Kidney (tissue), 14 donors: ENCODE data around the gene CMTM7. TPM values are rescaled to one million over a fixed set of nuclear protein-coding genes. Genes with fewer than 3 reads are reported as not detected.

Experiments used
- DNase-seq, 5 donors: peaks; one replicate each; pipeline ENCODE4 v3.0.0-alpha.2; 2013 to 2020
- FAIRE-seq: peaks from 2 replicates; lab custom pipeline; 2012; peaks lifted over from hg19 to GRCh38; lab: Jason Lieb, UNC
- H3K27ac ChIP-seq, 2 donors: one replicate each; pipeline ENCODE4 v1.7.0; 2013; ENCODE audit warnings: low read depth in 2 of 2, low read length in 2 of 2, inconsistent platforms in 1 of 2
- H3K27me3 ChIP-seq: one replicate; pipeline ENCODE4 v1.7.1; 2013; ENCODE audit warnings: low read length, inconsistent platforms; ENCODE audit not compliant: control insufficient read depth, insufficient read depth
- H3K36me3 ChIP-seq, 3 donors: one replicate each; pipeline versions ENCODE4 v1.7.0 to v1.7.1; 2013; ENCODE audit warnings: low read length in 3 of 3, control low read depth in 1 of 3, inconsistent platforms in 1 of 3; ENCODE audit not compliant: insufficient read depth in 3 of 3, control insufficient read depth in 2 of 3
- H3K4me1 ChIP-seq, 3 donors: one replicate each; pipeline versions ENCODE4 v1.7.0 to v1.7.1; 2013; ENCODE audit warnings: low read length in 3 of 3, inconsistent platforms in 1 of 3, low read depth in 1 of 3; ENCODE audit not compliant: control insufficient read depth in 2 of 3, insufficient read depth in 2 of 3
- H3K4me3 ChIP-seq, 3 donors: one replicate each; pipeline versions ENCODE4 v1.7.0 to v1.8.1; 2013; ENCODE audit warnings: low read length in 3 of 3, control low read depth in 1 of 3, inconsistent platforms in 1 of 3
- H3K9ac ChIP-seq, 3 donors: one replicate each; pipeline versions ENCODE4 v1.7.0 to v1.7.1; 2013; ENCODE audit warnings: low read length in 3 of 3, control low read depth in 1 of 3, inconsistent platforms in 1 of 3
- H3K9me3 ChIP-seq, 3 donors: one replicate each; pipeline versions ENCODE4 v1.7.0 to v1.7.1; 2013; ENCODE audit warnings: low read length in 3 of 3, control low read depth in 1 of 3, inconsistent platforms in 1 of 3; ENCODE audit not compliant: control insufficient read depth in 2 of 3, insufficient read depth in 1 of 3
- intact Hi-C: fragments of 100-400 bp; cut with DNase I; formaldehyde crosslinking; loops from one replicate; pipeline ENCODE4 v1.11.1; 2022
- polyA plus RNA-seq: library from polyadenylated mRNA; stranded (reverse); fragments of 350-450 nt; fragmentation: Illumina TruSeq; extraction: RNeasy Lipid Tissue Mini Kit (QIAGEN cat#74804); gene quantifications from one replicate; pipeline ENCODE4 v1.2.3, GENCODE V29; 2014; ENCODE audit warnings: low read depth, low replicate concordance; ENCODE audit not compliant: insufficient read depth
- total RNA-seq: library from RNA; stranded (reverse); fragmentation: NEBNext Ultra II Directional; extraction: Animal tissue kit (Norgen Biotek cat#: 25700); gene quantifications from one replicate; pipeline ENCODE4 v1.2.1, GENCODE V29; 2021
- TF ChIP-seq, protein P1 (sequence below): IDR thresholded peaks from 3 replicates; pipeline ENCODE4 v1.5.1; 2012; ENCODE audit warnings: mild to moderate bottlenecking, moderate library complexity, borderline replicate concordance; ENCODE audit not compliant: insufficient read depth; ENCODE audit errors: extremely low read depth
- donor health status: control.
- donor health status: control.
- donor health status: control.
- donor health status: control.
- donor health status: control.
- donor health status: DM: yes; HTN: yes; CAD: no.
- donor health status: Normal renal cell carcinoma (clear cell type).

The CMTM7 gene
- total and polyA plus RNA-seq, 2 donors from 2014 or later = 26.0 to 38.2 TPM

DNA sequence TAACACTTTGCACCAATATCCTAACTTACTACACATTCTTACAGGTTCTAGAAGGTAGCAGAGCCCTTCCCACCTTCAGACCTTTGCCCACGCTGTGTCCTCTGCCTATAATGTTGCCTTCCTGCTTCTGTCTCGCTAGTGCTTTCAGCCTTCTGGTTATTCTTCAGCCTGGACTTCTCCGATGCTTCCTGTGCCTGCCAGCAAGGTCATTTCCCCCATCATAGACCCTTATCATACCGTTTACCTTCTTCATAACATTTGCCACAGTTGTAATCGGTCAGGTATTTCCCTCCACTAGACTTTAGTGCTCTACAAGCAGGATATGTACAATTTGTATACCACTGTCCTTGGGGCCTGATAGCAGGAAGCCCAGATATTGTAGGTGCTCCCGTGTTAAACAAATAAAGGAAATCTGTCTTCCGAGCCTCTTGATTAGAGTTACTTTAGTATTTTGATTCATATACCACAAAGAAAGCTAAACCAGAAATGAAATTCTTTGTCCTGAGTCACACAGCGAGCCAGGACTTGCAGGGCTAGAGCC, 35.8 kb upstream of the CMTM7 start:
- no peak for FAIRE-seq
- intact Hi-C loops = no loop called here
- Histone ChIP-seq H3K9me3 (no peaks in the 10 kb centered on the region), H3K9ac (no peak overlapping the region), H3K36me3 (no peaks in the 10 kb centered on the region), H3K4me1 (no peaks in the 10 kb centered on the region), H3K27me3 (no peaks in the 10 kb centered on the region), H3K27ac (no peak overlapping the region), H3K4me3 (no peak overlapping the region)
- TF ChIP-seq, protein P1, sequence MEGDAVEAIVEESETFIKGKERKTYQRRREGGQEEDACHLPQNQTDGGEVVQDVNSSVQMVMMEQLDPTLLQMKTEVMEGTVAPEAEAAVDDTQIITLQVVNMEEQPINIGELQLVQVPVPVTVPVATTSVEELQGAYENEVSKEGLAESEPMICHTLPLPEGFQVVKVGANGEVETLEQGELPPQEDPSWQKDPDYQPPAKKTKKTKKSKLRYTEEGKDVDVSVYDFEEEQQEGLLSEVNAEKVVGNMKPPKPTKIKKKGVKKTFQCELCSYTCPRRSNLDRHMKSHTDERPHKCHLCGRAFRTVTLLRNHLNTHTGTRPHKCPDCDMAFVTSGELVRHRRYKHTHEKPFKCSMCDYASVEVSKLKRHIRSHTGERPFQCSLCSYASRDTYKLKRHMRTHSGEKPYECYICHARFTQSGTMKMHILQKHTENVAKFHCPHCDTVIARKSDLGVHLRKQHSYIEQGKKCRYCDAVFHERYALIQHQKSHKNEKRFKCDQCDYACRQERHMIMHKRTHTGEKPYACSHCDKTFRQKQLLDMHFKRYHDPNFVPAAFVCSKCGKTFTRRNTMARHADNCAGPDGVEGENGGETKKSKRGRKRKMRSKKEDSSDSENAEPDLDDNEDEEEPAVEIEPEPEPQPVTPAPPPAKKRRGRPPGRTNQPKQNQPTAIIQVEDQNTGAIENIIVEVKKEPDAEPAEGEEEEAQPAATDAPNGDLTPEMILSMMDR = no peak
- DNase-seq = no peak

DNA sequence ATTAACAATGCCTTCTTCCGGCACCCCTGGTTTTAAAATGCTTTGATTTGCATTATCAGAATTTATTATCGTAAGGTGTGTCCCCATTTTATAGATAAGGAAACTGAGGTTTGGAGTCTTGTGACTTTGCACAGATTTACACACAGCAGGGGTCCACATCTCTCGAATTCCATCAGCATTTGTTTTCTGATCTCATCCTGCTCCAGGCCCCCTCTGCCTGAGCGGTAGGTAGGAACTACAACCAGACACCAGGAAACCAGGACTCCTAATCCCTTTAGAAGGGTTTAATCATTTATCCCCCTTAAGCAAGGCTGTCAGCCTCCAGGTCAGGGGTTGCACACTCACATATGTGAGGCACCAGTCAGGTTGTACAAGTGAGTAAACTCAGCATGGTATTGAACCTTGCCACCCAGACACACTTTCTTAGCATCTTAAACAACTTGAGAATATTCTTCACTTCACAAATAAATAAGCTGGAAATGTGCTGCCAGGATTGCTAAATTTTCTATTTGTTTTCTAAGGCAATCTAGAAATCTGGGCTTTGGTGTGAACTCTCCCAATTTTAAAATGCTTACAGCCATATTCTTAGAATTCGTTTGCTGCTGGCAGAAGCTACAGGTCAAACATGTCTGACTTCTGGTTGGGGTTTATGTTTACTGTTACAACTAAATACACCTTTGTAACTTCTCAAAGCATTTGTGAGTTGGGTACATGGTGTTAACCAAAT, 31.7 kb upstream of the CMTM7 start:
- DNase-seq (no peak), FAIRE-seq (no peak)
- no peak overlapping the region for H3K27ac ChIP-seq
- TF ChIP-seq, protein P1 = no peak
- H3K4me1 ChIP-seq = no peaks in the 10 kb centered on the region
- H3K9ac ChIP-seq = no peak overlapping the region
- H3K36me3 ChIP-seq = no peaks in the 10 kb centered on the region
- no peak overlapping the region for H3K4me3 ChIP-seq
- no peaks in the 10 kb centered on the region for H3K27me3 ChIP-seq
- intact Hi-C loops = no loop called here
- H3K9me3 ChIP-seq = no peaks in the 10 kb centered on the region

DNA sequence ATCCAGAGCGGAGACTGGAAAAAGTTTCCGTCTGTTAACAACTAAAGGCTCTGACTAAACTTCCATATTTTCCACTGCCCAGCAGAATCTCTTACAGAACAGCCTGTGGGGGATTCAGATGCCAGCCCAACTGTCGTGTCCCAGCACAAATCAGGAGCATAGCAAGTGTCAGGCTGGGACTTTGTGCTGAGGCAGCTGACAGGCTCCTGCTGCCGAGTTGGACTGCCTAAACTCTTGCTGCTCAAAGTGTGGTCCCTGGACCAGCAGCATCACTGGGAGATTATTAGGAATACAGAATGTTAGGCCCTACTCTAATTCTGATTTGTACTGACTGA, 31.2 kb upstream of the CMTM7 start:
- TF ChIP-seq, protein P1 = no peak
- Histone ChIP-seq H3K4me1 (no peaks in the 10 kb centered on the region), H3K27me3 (no peaks in the 10 kb centered on the region), H3K4me3 (no peak overlapping the region), H3K9me3 (no peaks in the 10 kb centered on the region), H3K27ac (no peak overlapping the region), H3K36me3 (no peaks in the 10 kb centered on the region), H3K9ac (no peak overlapping the region)
- DNase-seq (no peak), FAIRE-seq (no peak)
- intact Hi-C loops = no loop called here
